HepG2 (cell line): Measurements from ENCODE around the gene FKBP1A. TPM values are rescaled to one million over a fixed set of nuclear protein-coding genes. Genes with fewer than 3 reads are reported as not detected.

ENCODE experiments used
- ATF6 ChIP-seq: sonication (generic); formaldehyde crosslinking; conservative IDR thresholded peaks from 2 replicates; pipeline ENCODE4 v1.4.0; 2020; ENCODE audit warnings: missing genetic modification reagents
- BHLHE40 ChIP-seq: IDR thresholded peaks from 2 replicates; pipeline ENCODE4 v1.6.1; 2011; ENCODE audit warnings: low read length, improper control_type of control experiment
- E2F5 ChIP-seq: sonication (generic); formaldehyde crosslinking; conservative IDR thresholded peaks from 2 replicates; pipeline ENCODE4 v1.4.0; 2020; ENCODE audit warnings: missing genetic modification reagents
- FOXA3 ChIP-seq: IDR thresholded peaks from 2 replicates; pipeline ENCODE4 v1.6.1; 2016; ENCODE audit warnings: missing genetic modification reagents, missing compliant biosample characterization
- FOXM1 ChIP-seq: sonication (generic); formaldehyde crosslinking; IDR thresholded peaks from 2 replicates; pipeline ENCODE4 v1.5.0; 2020; ENCODE audit warnings: missing genetic modification reagents
- GMEB2 ChIP-seq: IDR thresholded peaks from 2 replicates; pipeline ENCODE4 v1.6.1; 2016; ENCODE audit warnings: missing biosample characterization, missing genetic modification reagents, low read depth
- MAFK ChIP-seq, 2 experiments: IDR thresholded peaks in 1 of 2; conservative IDR thresholded peaks in 1 of 2; 2 replicates each; pipeline ENCODE4 v1.6.1; 2011; ENCODE audit warnings: improper control_type of control experiment in 2 of 2, low read length in 2 of 2
- MIER2 ChIP-seq: IDR thresholded peaks from 2 replicates; pipeline ENCODE4 v1.6.1; 2016; ENCODE audit warnings: missing biosample characterization, missing genetic modification reagents
- SETDB1 ChIP-seq: sonication (generic); formaldehyde crosslinking; IDR thresholded peaks from 2 replicates; pipeline ENCODE4 v1.5.1; 2020; ENCODE audit warnings: missing genetic modification reagents, mild to moderate bottlenecking, borderline replicate concordance
- SIN3B ChIP-seq: fragments of 150-350 bp; IDR thresholded peaks from 2 replicates; pipeline ENCODE4 v1.6.1; 2014; ENCODE audit warnings: low read length
- SNAPC2 ChIP-seq: sonication (generic); formaldehyde crosslinking; IDR thresholded peaks from 2 replicates; pipeline ENCODE4 v1.8.1; 2022; ENCODE audit warnings: mild to moderate bottlenecking, missing genetic modification reagents
- TCF7 ChIP-seq: sonication (generic); IDR thresholded peaks from 2 replicates; pipeline ENCODE4 v1.6.1; 2016; ENCODE audit warnings: antibody characterized with exemption, low read depth
- TCF7L2 ChIP-seq: IDR thresholded peaks from 2 replicates; pipeline ENCODE4 v1.6.1; 2011; ENCODE audit warnings: mild to moderate bottlenecking, low read depth, low read length, moderate library complexity
- ZBTB10 ChIP-seq: sonication (generic); formaldehyde crosslinking; IDR thresholded peaks from 2 replicates; pipeline ENCODE4 v1.4.0; 2020; ENCODE audit warnings: missing genetic modification reagents, borderline replicate concordance
- ZNF746 ChIP-seq: sonication (generic); formaldehyde crosslinking; IDR thresholded peaks from 2 replicates; pipeline ENCODE4 v1.8.0; 2022; ENCODE audit warnings: mild to moderate bottlenecking, missing genetic modification reagents
- ZNF749 ChIP-seq: sonication (generic); formaldehyde crosslinking; IDR thresholded peaks from 2 replicates; pipeline ENCODE4 v1.8.0; 2022; ENCODE audit warnings: mild to moderate bottlenecking, missing genetic modification reagents, moderate library complexity, borderline replicate concordance
- ZNF773 ChIP-seq: sonication (generic); formaldehyde crosslinking; IDR thresholded peaks from 2 replicates; pipeline ENCODE4 v1.4.0; 2020; ENCODE audit warnings: missing genetic modification reagents, borderline replicate concordance
- ZNF784 ChIP-seq: sonication (generic); formaldehyde crosslinking; IDR thresholded peaks from 2 replicates; pipeline ENCODE4 v1.5.1; 2020; ENCODE audit warnings: missing genetic modification reagents, mild to moderate bottlenecking, borderline replicate concordance
- ZNF788 ChIP-seq: sonication (generic); formaldehyde crosslinking; IDR thresholded peaks from 2 replicates; pipeline ENCODE4 v1.5.0; 2020; ENCODE audit warnings: mild to moderate bottlenecking, missing genetic modification reagents, borderline replicate concordance
- ZNF792 ChIP-seq: IDR thresholded peaks from 2 replicates; pipeline ENCODE4 v1.6.1; 2016
- ZSCAN9 ChIP-seq: IDR thresholded peaks from 2 replicates; pipeline ENCODE4 v1.6.1; 2016; ENCODE audit warnings: borderline replicate concordance
- polyA plus RNA-seq, 8 experiments: library from polyadenylated mRNA; depleted of rRNA in 3 of 8; stranded (reverse) in 7 of 8; unstranded in 1 of 8; fragments of >200 nt; fragmentation: Illumina TruSeq in 4 of 8; extraction: Trizol in 4 of 8; gene quantifications; 2 replicates each; pipeline versions ENCODE4 v1.2.1 to v1.2.3, GENCODE V29; 2011 to 2016; ENCODE audit warnings: low read depth in 4 of 8, missing spikeins in 1 of 8, mixed read lengths in 1 of 8; ENCODE audit not compliant: insufficient read depth in 1 of 8
- total RNA-seq, 5 experiments: library from RNA; depleted of rRNA; stranded (reverse); fragments of >200 nt; fragmentation: Illumina TruSeq; extraction: Trizol; gene quantifications; 2 replicates each; pipeline ENCODE4 v1.2.3, GENCODE V29; 2016; ENCODE audit warnings: low read depth in 1 of 5

Gene FKBP1A
- total and polyA plus RNA-seq, 2 of the 13 experiments (the other 11 are each of a cell fraction or from before 2014, with no cell fraction given) = 119 to 468 TPM

GRCh38 chr20:1437235-1437904, 44.5 kb upstream of the FKBP1A start (continued):
- TF ChIP-seq SIN3B (no peak), ATF6 (no peak), GMEB2 (CRISPR knock-in tag) (no peak), SNAPC2 (CRISPR knock-in tag) (no peak), ZNF749 (CRISPR knock-in tag) (no peak), BHLHE40 (no peak), E2F5 (CRISPR knock-in tag) (no peak), ZNF792 (CRISPR knock-in tag) (no peak), ZNF788 (peak; percentile 29; the same call in 1 of the 2 replicates), FOXA3 (CRISPR knock-in tag) (peak; percentile 73), ZNF773 (CRISPR knock-in tag) (no peak), TCF7L2 (no peak), FOXM1 (CRISPR knock-in tag) (no peak), SETDB1 (CRISPR knock-in tag) (no peak), MIER2 (CRISPR knock-in tag) (no peak), ZBTB10 (CRISPR knock-in tag) (no peak), TCF7 (no peak), ZNF746 (no peak), MAFK (conservative IDR thresholded peaks at IDR 0.05 in 1 of 2, IDR thresholded peaks at IDR 0.05 in 1 of 2; ENCODE audit: low read length in 2 of 2) (no peak), ZNF784 (CRISPR knock-in tag) (no peak), ZSCAN9 (CRISPR knock-in tag) (no peak)
